Lower leg skin (tissue), 3 donors: ENCODE results near the gene TAF1A.

Experiments used
- POLR2A ChIP-seq, 2 donors: fragments of 450-650 bp; IDR thresholded peaks; one replicate each; pipeline ENCODE4 v1.6.1; 2016 to 2017; ENCODE audit warnings: antibody characterized with exemption in 2 of 2, mild to moderate bottlenecking in 1 of 2, moderate library complexity in 1 of 2
- TF ChIP-seq, protein P1 (sequence below), 3 donors: fragments of 450-650 bp; IDR thresholded peaks; one replicate each; pipeline ENCODE4 v1.5.1; 2016; ENCODE audit warnings: antibody characterized with exemption in 3 of 3, mild to moderate bottlenecking in 3 of 3, moderate library complexity in 2 of 3

DNA sequence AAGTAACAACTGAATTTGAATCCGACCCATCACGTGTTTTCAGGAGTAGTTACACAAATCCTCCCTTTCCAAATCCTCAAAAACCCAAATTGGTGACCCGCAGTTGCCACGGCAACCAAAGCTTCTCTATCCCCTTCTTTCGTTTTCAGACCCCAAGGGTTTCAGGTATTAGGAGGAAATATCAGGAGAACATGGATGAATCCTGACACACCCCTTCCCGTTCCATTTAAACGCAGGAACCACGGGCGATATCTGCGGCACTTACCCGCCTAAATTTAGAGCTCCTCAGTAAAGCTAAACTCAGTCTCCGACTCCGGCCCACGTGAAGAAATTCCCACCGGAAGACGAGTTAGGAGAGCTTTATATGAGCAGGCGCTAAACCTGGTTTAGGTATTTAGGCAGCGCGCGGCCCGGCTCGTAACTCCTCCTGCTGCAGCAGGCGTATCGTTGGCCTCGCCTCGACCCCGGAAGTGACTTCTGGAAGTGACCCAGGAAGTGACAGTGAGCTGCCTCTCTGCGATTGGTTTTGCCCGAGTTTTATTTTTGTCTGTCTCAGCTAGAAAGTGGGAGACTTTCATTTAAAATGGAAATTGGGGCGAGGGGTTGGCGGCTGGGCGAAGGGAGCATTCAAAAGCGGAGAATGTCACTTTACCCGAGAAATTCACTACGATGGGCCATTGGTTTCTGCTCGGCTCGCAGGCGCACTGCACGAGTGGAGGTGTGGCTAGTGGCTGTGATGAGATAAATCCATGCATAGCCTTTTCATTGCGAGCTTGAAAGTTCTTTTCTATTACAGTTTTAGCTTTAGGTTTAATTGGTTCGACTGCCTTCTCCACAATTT is at the start of gene TAF1A:
- TF ChIP-seq POLR2A (IDR thresholded peaks at IDR 0.05), result no peak
- TF ChIP-seq, protein P1, sequence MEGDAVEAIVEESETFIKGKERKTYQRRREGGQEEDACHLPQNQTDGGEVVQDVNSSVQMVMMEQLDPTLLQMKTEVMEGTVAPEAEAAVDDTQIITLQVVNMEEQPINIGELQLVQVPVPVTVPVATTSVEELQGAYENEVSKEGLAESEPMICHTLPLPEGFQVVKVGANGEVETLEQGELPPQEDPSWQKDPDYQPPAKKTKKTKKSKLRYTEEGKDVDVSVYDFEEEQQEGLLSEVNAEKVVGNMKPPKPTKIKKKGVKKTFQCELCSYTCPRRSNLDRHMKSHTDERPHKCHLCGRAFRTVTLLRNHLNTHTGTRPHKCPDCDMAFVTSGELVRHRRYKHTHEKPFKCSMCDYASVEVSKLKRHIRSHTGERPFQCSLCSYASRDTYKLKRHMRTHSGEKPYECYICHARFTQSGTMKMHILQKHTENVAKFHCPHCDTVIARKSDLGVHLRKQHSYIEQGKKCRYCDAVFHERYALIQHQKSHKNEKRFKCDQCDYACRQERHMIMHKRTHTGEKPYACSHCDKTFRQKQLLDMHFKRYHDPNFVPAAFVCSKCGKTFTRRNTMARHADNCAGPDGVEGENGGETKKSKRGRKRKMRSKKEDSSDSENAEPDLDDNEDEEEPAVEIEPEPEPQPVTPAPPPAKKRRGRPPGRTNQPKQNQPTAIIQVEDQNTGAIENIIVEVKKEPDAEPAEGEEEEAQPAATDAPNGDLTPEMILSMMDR (IDR thresholded peaks at IDR 0.05), result no peak
